Activated T-helper 1 cell treated with anti-CD3 and anti-CD28 coated beads, Interleukin-12 subunit alpha, Interleukin-12 subunit beta, Interleukin-2, Interleukin-4 antibody, amounts not matched to agents 30 ng/mL and 10 ng/mL and 1 ng/mL, durations not matched to agents 14 hours and 24 hours and 36 hours (primary cell): ENCODE data around the gene ZNF765. TPM values are rescaled to one million over a fixed set of nuclear protein-coding genes. Genes with fewer than 3 reads are reported as not detected.
"Not testable (repeated sequence)": the region's sequence is repeated elsewhere in the genome, so short reads cannot be mapped to it uniquely, and the experiment has no call there.

Experiments
- DNase-seq: peaks from one replicate; pipeline ENCODE4 v3.0.0; 2021; ENCODE audit warnings: low spot score
- H3K27ac Mint-ChIP-seq: one replicate; pipeline ENCODE4 v1.8.0; 2021; ENCODE audit warnings: mild to moderate bottlenecking, mixed read lengths
- H3K27me3 Mint-ChIP-seq: one replicate; pipeline ENCODE4 v1.8.0; 2022; ENCODE audit warnings: mild to moderate bottlenecking, moderate library complexity, mixed read lengths; ENCODE audit not compliant: insufficient read depth
- H3K36me3 Mint-ChIP-seq: one replicate; pipeline ENCODE4 v1.8.0; 2021; ENCODE audit warnings: low read depth, mixed read lengths
- H3K4me1 Mint-ChIP-seq: one replicate; pipeline ENCODE4 v1.8.0; 2021; ENCODE audit warnings: low read depth, mixed read lengths
- H3K4me3 Mint-ChIP-seq: one replicate; pipeline ENCODE4 v1.8.0; 2021; ENCODE audit warnings: mild to moderate bottlenecking, moderate library complexity, mixed read lengths
- H3K9me3 Mint-ChIP-seq: one replicate; pipeline ENCODE4 v1.8.0; 2021; ENCODE audit warnings: mixed read lengths
- intact Hi-C: fragments of 100-400 bp; cut with micrococcal nuclease; formaldehyde crosslinking; loops from one replicate; pipeline ENCODE4 v1.15.1; 2024
- total RNA-seq: library from RNA; stranded (reverse); gene quantifications from 2 replicates; pipeline ENCODE4 v1.2.3, GENCODE V29; 2022

ZNF765 gene
- total RNA-seq = 9.2 and 10.8 TPM in 2 replicates

DNA sequence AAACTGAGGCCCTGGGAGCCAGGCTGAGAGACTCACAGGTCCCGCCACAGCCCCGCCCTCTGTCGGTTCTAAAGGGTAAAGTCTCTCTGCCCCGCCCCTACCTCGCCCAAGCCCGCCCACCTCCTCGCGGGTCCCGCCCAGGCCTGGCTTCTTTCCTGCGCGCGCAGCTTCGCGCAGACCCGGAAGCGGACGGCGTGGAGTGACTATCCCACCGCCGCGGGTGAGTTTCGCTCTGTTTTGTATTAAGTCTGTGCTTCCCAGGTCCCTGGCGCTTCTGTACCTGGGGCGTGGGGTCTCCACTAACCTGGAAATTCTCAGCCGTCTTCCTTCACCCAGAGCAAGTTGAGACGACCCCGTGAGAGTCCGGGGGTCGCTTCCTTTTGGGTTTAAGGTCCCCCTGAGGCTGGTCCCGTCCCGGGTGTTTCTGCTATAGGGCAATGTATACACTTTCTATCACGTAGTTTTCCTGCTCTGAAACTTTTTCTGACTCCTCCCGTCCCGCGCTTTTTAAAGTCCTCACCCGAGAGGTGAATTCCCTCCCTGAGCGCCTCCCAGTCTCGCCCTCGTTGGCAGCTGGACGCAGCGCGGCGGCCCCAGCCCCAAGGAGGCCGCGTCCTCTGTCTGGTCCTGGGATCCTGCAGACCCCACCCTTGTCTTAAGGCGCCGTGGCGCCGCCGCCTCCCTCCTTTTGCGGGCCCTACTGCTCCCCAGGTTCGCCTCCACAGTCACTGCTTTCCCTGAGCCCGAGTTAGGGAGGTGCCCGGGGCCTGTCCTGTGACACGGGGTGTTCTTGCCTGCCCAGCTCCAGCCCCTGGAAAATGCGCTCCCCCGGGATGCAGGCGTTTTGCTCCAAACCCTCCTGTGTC is at the start of gene ZNF765:
Gene ZNF765 (plus strand): TSS at position 176 of the 866 bp plus-strand sequence. CDS start 2,867 bp downstream, outside the sequence.
- Mint-ChIP-seq H3K36me3 (peaks cover 17% of the 10 kb centered on the region), H3K9me3 (peaks cover 35% of the 10 kb centered on the region), H3K27ac (peak within 1 kb of the TSS; percentile 85), H3K4me1 (peaks cover 27% of the 10 kb centered on the region), H3K4me3 (peak within 1 kb of the TSS; percentile 98), H3K27me3 (no peaks in the 10 kb centered on the region)
- peak; percentile 93 for DNase-seq
- intact Hi-C loops = loop anchor here (1.0 to 10.0 kb wide), 9 partner anchors 30 to 757 kb away; partner anchors contain the start of genes ZNF160, ZNF525, ZNF761 and ZNF813

DNA sequence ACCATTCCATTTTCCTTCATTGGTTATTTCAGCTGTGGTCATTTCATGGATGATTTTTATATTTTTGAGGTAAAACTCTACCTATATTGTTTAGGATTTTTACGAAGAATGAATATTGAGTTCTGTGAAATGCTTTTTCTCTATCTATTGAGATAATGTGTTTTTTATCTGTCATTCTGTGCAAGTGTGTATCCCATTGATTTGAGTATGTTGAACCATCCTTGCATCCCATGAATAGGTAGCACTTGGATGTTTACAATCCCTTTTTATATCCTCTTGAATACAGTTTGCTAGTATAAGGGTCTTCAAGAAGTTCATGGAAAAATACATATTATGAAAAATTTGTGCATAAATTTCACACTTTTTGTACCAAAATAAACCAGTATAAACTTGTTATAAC is 39.2 kb upstream of the ZNF765 start:
- no peak overlapping the region for H3K4me3 Mint-ChIP-seq

DNA sequence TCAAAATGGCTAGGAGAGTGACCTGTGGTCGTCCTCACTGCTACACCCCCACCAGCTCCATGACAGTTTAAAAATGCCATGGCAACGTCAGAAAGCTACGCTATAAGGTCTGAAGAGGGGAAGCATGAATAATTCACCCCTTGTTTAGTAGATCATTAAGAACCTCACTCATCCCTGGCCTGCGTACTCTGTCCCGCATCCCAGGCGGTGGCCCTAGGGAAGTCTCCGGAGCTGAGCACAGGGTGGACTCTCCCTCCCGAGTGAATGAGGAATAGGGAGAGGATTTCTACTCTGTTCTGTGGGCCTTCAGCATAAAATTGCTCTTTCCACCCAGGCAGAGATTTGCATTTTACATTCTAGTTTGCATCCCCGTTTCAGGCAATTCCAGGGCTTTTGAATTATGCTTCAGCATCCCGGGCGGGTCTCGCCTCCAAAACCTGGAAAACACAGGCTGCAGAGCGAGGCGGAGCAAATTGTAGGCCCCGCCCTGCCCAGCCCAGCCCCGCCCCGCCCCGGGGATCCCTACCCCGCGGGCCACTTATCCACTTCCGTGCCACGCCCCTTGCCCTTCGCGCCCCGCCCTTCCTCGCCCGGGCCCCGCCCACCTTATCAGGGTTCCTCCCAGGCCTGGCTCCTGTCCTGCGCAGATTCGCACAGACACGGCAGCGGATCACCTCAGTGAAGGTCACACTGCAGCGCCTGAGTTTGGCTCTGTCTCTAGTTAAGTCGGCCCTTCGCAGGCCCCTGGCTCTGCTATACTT is 36.9 kb upstream of the ZNF765 start:
- intact Hi-C loops = no loop called here
- H3K4me1 Mint-ChIP-seq = no peaks in the 10 kb centered on the region
- DNase-seq = no peak
- H3K27ac Mint-ChIP-seq = no peak overlapping the region
- H3K36me3 Mint-ChIP-seq = peaks cover 11% of the 10 kb centered on the region
- H3K27me3 Mint-ChIP-seq = no peaks in the 10 kb centered on the region
- no peak overlapping the region for H3K4me3 Mint-ChIP-seq
- H3K9me3 Mint-ChIP-seq = peaks cover 63% of the 10 kb centered on the region

More for the DNA sequence above, 39.2 kb upstream of the ZNF765 start:
- intact Hi-C loops = no loop called here
- DNase-seq = no peak
- no peaks in the 10 kb centered on the region for H3K4me1 Mint-ChIP-seq
- no peaks in the 10 kb centered on the region for H3K27me3 Mint-ChIP-seq
- no peak overlapping the region for H3K27ac Mint-ChIP-seq
- peaks cover 34% of the 10 kb centered on the region for H3K36me3 Mint-ChIP-seq
- H3K9me3 Mint-ChIP-seq = peaks cover 64% of the 10 kb centered on the region

DNA sequence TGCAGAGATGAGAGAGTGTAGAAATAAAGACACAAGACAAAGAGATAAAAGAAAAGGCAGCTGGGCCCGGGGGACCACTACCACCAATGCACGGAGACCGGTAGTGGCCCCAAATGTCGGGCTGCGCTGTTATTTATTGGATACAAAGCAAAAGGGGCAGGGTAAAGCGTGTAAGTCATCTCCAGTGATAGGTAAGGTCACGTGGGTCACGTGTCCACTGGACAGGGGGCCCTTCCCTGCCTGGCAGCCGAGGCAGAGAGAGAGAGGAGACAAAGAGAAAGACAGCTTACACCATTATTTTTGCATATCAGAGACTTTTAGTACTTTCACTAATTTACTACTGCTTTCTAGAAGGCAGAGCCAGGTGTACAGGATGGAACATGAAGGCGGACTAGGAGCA is 34.9 kb upstream of the ZNF765 start:
- H3K36me3 Mint-ChIP-seq = not testable (repeated sequence)
- intact Hi-C loops = loop anchor here (10.0 kb wide), 1 partner anchor 395 kb away; the partner anchor contains the start of gene ZNF816

DNA sequence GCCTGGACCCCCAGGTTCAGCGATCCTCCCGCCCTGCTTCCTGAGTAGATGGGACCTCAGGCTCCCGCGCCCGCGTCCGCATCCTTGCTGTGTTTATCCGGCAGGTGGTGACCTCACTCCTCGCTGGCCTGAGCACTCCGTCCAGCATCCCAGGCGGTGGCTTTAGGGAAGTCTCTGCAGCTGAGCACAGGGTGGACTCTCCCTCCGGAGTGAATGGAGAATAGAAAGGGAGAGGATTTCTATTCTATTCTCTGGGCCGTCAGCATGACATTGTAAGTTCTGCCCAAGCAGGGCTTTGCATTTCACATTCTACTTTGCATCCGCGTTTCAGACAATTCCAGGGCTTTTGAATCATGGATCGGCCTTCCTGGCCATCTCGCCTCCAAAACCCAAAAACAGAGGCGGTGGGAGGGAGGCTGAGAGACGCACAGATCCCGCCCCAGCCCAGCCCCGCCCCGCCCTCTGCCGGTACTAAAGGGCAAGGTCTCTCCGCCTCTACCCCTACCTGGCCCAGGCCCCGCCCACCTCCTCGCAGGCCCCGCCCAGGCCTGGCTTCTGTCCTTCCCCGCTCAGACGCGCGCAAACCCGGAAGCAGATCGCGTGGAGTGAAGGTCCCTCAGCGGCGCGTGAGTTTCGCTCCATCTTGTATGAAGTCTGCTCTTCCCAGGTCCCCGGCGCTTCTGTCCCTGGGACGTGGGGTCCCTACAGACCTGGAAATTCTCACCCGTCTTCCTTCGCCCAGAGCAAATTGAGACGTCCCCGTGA is 29.6 kb upstream of the ZNF765 start, which contains the start of gene ZNF525:
Gene ZNF525 (plus strand): TSS at position 572 of the 765 bp plus-strand sequence. CDS start 6,577 bp downstream, outside the sequence.
- Mint-ChIP-seq H3K27ac (peak within 1 kb of the TSS; percentile 91), H3K4me1 (peaks cover 17% of the 10 kb centered on the region), H3K36me3 (peaks cover 16% of the 10 kb centered on the region), H3K9me3 (peaks cover 39% of the 10 kb centered on the region), H3K27me3 (no peaks in the 10 kb centered on the region), H3K4me3 (peak within 1 kb of the TSS; percentile 93)
- peak; percentile 93 for DNase-seq
- intact Hi-C loops = loop anchor here (1.0 to 10.0 kb wide), 10 partner anchors 30 to 1337 kb away; partner anchors contain the start of genes ZNF160, ZNF614, ZNF761 and ZNF765

More for the DNA sequence above, 34.9 kb upstream of the ZNF765 start:
- H3K9me3 Mint-ChIP-seq = peaks cover 51% of the 10 kb centered on the region
- not testable (repeated sequence) for DNase-seq, H3K4me3 Mint-ChIP-seq, H3K4me1 Mint-ChIP-seq, H3K27ac Mint-ChIP-seq, H3K27me3 Mint-ChIP-seq

DNA sequence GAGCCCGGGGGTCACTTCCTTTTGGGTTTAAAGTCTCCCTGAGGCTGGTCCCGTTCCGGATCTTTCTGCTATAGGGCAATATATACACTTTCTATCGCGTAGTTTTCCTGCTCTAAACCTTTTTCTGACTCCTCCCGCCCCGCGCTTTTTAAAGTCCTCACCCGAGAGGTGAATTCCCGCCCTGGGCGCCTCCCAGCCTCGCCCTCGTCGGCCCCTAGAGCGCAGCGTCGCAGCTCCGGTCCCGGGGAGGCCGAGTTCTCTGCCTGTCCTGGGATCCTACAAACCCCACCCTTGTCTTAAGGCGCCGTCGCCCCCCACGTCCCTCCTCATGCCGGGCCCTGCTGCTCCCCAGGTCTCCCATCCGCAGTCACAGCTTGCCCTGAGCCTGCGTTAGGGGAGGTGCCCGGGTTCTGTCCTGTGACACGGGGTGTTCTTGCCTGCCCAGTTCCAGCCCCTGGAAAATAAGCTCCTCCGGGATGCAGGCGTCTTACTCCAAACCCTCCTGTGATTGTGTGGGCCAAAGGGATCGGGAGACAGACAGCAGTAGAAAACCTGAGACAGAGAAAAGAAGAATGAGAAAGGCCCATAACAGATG is 29.0 kb upstream of the ZNF765 start:
- peak overlapping the region; percentile 93 for H3K4me3 Mint-ChIP-seq
- peaks cover 43% of the 10 kb centered on the region for H3K9me3 Mint-ChIP-seq
- intact Hi-C loops = loop anchor here (1.0 to 10.0 kb wide), 10 partner anchors 29 to 1338 kb away; partner anchors contain the start of genes ZNF160, ZNF614, ZNF761 and ZNF765
- H3K27me3 Mint-ChIP-seq = no peaks in the 10 kb centered on the region
- H3K27ac Mint-ChIP-seq = peak overlapping the region; percentile 91
- no peak for DNase-seq
- peaks cover 17% of the 10 kb centered on the region for H3K4me1 Mint-ChIP-seq
- H3K36me3 Mint-ChIP-seq = peaks cover 19% of the 10 kb centered on the region

DNA sequence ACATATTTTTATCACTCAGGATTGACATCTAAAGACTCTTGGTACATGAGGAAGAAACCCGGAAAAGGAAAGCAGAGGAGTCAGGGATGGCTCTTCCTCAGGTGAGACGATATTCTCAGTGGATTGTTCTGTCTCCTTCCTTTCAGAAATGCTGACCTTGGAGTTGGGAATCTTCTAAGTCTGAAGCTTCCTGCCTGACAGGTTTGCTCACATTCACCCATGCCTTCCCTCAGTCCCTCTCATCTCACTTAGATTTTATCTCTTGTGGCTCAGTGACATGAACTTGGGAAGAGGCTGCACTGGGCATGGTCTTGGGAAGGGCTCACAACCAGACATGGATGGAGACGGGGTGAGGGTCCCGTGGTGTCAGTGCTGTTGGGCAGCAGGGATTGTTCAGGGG is 22.8 kb upstream of the ZNF765 start:
- Mint-ChIP-seq H3K4me1 (peaks cover 4% of the 10 kb centered on the region), H3K27ac (no peak overlapping the region), H3K27me3 (no peaks in the 10 kb centered on the region), H3K36me3 (peaks cover 60% of the 10 kb centered on the region), H3K9me3 (peaks cover 54% of the 10 kb centered on the region), H3K4me3 (no peak overlapping the region)
- DNase-seq = no peak
- intact Hi-C loops = no loop called here

DNA sequence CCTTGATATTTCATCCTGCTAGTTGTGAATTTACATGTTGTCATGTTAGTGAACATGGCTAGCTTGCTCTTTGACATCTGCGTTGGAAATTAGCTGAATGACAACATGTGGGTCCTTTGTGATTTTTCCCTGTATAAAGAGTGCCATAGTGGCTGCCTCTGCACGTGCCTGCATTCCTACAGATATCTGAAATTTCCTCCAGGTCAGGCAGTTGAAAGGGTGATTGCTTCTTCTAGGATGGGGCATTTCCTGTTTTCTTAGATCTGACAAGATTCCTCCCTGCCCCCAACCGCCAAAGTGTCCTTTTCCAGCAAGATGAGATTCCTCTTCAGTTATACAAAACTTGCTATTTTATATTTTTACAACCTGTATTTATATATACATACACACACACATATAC is 20.7 kb upstream of the ZNF765 start:
- H3K27ac Mint-ChIP-seq = no peak overlapping the region
- H3K4me1 Mint-ChIP-seq = no peaks in the 10 kb centered on the region
- intact Hi-C loops = no loop called here
- no peak overlapping the region for H3K4me3 Mint-ChIP-seq
- no peak for DNase-seq
- H3K9me3 Mint-ChIP-seq = peaks cover 51% of the 10 kb centered on the region
- H3K36me3 Mint-ChIP-seq = peaks cover 70% of the 10 kb centered on the region
- H3K27me3 Mint-ChIP-seq = no peaks in the 10 kb centered on the region

DNA sequence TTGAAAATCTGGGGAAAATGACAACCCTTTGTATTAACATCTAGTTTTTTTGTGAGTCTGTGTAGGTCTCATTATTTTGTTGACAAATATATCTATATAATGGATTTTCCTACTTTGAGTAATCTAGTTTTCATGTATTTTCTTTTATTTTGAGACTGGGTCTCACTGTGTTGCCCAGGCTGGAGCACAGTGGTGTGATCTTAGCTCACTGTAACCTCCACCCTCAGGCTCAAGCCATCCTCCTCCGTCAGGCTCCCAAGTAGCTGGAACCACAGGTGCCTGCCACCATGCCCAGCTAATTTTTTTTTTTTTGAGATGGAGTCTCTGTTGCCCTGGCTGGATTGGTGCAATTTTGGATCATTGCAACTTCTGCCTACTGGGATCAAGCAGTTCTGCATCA is 20.2 kb upstream of the ZNF765 start:
- no peak for DNase-seq
- H3K27ac Mint-ChIP-seq = no peak overlapping the region
- peaks cover 51% of the 10 kb centered on the region for H3K9me3 Mint-ChIP-seq
- no peak overlapping the region for H3K4me3 Mint-ChIP-seq
- no peaks in the 10 kb centered on the region for H3K4me1 Mint-ChIP-seq
- H3K27me3 Mint-ChIP-seq = no peaks in the 10 kb centered on the region
- H3K36me3 Mint-ChIP-seq = peaks cover 74% of the 10 kb centered on the region
- intact Hi-C loops = no loop called here

DNA sequence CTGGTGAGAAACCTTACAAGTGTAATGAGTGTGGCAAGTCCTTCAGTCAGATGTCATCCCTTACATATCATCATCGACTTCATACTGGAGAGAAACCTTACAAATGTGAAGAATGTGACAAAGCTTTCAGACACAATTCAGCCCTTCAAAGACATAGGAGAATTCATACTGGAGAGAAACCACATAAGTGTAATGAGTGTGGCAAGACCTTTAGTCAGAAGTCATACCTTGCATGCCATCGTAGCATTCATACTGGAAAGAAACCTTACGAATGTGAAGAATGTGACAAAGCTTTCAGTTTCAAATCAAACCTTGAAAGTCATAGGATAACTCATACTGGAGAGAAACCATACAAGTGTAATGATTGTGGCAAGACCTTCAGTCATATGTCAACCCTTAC is 13.6 kb upstream of the ZNF765 start:
- no peak for DNase-seq
- H3K27ac Mint-ChIP-seq = no peak overlapping the region
- no peaks in the 10 kb centered on the region for H3K27me3 Mint-ChIP-seq
- peaks cover 76% of the 10 kb centered on the region for H3K9me3 Mint-ChIP-seq
- H3K4me3 Mint-ChIP-seq = no peak overlapping the region
- H3K36me3 Mint-ChIP-seq = peaks cover 81% of the 10 kb centered on the region
- H3K4me1 Mint-ChIP-seq = no peaks in the 10 kb centered on the region
- intact Hi-C loops = no loop called here

DNA sequence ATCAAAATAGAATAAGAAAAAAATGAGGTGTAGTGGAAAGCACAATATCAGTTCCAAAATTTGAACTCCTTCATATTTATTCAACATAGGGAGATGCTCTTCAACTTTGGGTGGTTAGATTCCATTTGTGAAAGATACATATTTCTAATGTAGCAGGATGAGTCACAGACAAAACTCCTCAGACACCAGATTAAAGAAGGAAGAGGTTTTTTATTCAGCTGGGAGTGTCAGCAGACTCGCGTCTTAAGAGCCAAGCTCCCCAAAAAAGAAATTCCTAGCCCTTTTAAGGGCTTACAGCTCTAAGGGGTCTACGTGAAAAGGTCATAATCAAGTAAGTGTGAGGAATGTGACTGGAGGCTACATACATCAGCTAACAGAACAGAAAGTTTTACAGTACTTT is 6.8 kb upstream of the ZNF765 start:
- intact Hi-C loops = no loop called here
- Mint-ChIP-seq H3K4me3 (no peak overlapping the region), H3K36me3 (peaks cover 24% of the 10 kb centered on the region), H3K27me3 (no peaks in the 10 kb centered on the region), H3K9me3 (peaks cover 64% of the 10 kb centered on the region), H3K4me1 (no peaks in the 10 kb centered on the region), H3K27ac (no peak overlapping the region)
- DNase-seq = no peak

DNA sequence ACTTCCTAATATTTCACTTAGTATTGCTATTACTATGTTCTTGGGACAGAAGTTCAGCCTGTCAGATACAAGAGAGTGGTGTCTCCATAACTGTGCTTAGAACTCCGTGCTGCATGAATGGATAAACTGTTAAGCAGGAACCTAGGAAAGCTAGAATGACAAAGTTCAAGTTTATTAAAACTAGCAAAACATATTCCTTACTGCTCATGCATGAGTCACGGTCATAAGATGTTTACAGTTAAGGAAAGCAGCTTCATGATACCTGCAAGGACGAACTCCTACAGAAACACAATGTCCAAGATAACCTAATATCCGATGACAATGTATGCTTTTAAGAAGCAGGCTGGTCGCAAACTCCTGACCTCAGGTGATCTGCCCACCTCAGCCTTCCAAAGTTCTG is 6.0 kb upstream of the ZNF765 start:
- Mint-ChIP-seq H3K4me1 (peaks cover 4% of the 10 kb centered on the region), H3K36me3 (peaks cover 21% of the 10 kb centered on the region), H3K9me3 (peaks cover 64% of the 10 kb centered on the region), H3K27me3 (no peaks in the 10 kb centered on the region), H3K27ac (no peak overlapping the region), H3K4me3 (no peak overlapping the region)
- no peak for DNase-seq
- intact Hi-C loops = no loop called here
